HFFc6 (cell line): ENCODE measurements around the gene DPYSL5. TPM values are rescaled to one million over a fixed set of nuclear protein-coding genes. Genes with fewer than 3 reads are reported as not detected.

ENCODE experiments used
- DNase-seq: peaks from one replicate; pipeline ENCODE4 v3.0.0-alpha.2; 2018
- H3K27ac Mint-ChIP-seq: 2 replicates; pipeline ENCODE4 v1.8.0; 2020; ENCODE audit warnings: mild to moderate bottlenecking, mixed read lengths
- H3K27me3 Mint-ChIP-seq: 2 replicates; pipeline ENCODE4 v1.8.0; 2021; ENCODE audit warnings: mild to moderate bottlenecking, moderate library complexity, mixed read lengths; ENCODE audit not compliant: insufficient read depth
- H3K36me3 Mint-ChIP-seq: 2 replicates; pipeline ENCODE4 v1.8.0; 2021; ENCODE audit warnings: low read depth, mixed read lengths
- H3K4me1 Mint-ChIP-seq: 2 replicates; pipeline ENCODE4 v1.8.0; 2020; ENCODE audit warnings: low read depth, mixed read lengths
- H3K4me3 Mint-ChIP-seq: 2 replicates; pipeline ENCODE4 v1.8.0; 2020; ENCODE audit warnings: mild to moderate bottlenecking, moderate library complexity, mixed read lengths
- H3K9me3 Mint-ChIP-seq: 2 replicates; pipeline ENCODE4 v1.8.0; 2020; ENCODE audit warnings: mild to moderate bottlenecking, mixed read lengths
- CTCF ChIP-seq: fragments of 200-600 bp; sonication (generic); IDR thresholded peaks from 2 replicates; pipeline ENCODE4 v1.5.0; 2021; ENCODE audit warnings: antibody characterized with exemption, mild to moderate bottlenecking
- total RNA-seq, 6 experiments: library from RNA; stranded (reverse); fragmentation: NEBNext Ultra II Directional; extraction: Animal tissue kit (Norgen Biotek cat#: 25700); gene quantifications; 2 replicates in 1 of 6; 3 replicates in 5 of 6; pipeline ENCODE4 v1.2.3, GENCODE V29; 2021

The DPYSL5 gene
- total RNA-seq, 6 experiments from 2014 or later, result not detected

- Mint-ChIP-seq H3K4me1 (no peaks in the 10 kb centered on the region), H3K4me3 (no peak overlapping the region), H3K36me3 (no peaks in the 10 kb centered on the region), H3K9me3 (no peaks in the 10 kb centered on the region), H3K27ac (no peak overlapping the region), H3K27me3 (peaks cover 39% of the 10 kb centered on the region)
- no peak for TF ChIP-seq CTCF
- DNase-seq, result no peak
These were observed 88.9 kb downstream of the DPYSL5 start for GRCh38 chr2:26936855-26937254.

- no peak for TF ChIP-seq CTCF
- Mint-ChIP-seq H3K27ac (no peak overlapping the region), H3K4me3 (no peak overlapping the region), H3K27me3 (peaks cover 34% of the 10 kb centered on the region), H3K9me3 (no peaks in the 10 kb centered on the region), H3K4me1 (no peaks in the 10 kb centered on the region), H3K36me3 (no peaks in the 10 kb centered on the region)
- DNase-seq, result no peak
These were observed 90.6 kb downstream of the DPYSL5 start for GRCh38 chr2:26938399-26939118.

- H3K27ac Mint-ChIP-seq, result no peak overlapping the region
- no peaks in the 10 kb centered on the region for H3K9me3 Mint-ChIP-seq
- DNase-seq, result no peak
- no peak for TF ChIP-seq CTCF
- H3K27me3 Mint-ChIP-seq, result peaks cover 23% of the 10 kb centered on the region
- H3K36me3 Mint-ChIP-seq, result no peaks in the 10 kb centered on the region
- H3K4me1 Mint-ChIP-seq, result no peaks in the 10 kb centered on the region
- no peak overlapping the region for H3K4me3 Mint-ChIP-seq
These were observed 92.1 kb downstream of the DPYSL5 start for GRCh38 chr2:26940001-26940400.

GRCh38 chr2:26941486-26941885 lies 93.6 kb downstream of the DPYSL5 start:
- H3K9me3 Mint-ChIP-seq, result no peaks in the 10 kb centered on the region

GRCh38 chr2:26942543-26943295 lies 94.8 kb downstream of the DPYSL5 start:
- H3K4me1 Mint-ChIP-seq, result no peaks in the 10 kb centered on the region
- no peak overlapping the region for H3K27ac Mint-ChIP-seq
- no peak overlapping the region for H3K4me3 Mint-ChIP-seq
- peak; percentile 96 for TF ChIP-seq CTCF
- no peaks in the 10 kb centered on the region for H3K36me3 Mint-ChIP-seq
- peak; percentile 25 for DNase-seq
- no peaks in the 10 kb centered on the region for H3K9me3 Mint-ChIP-seq
- H3K27me3 Mint-ChIP-seq, result peaks cover 22% of the 10 kb centered on the region

More at GRCh38 chr2:26941486-26941885, 93.6 kb downstream of the DPYSL5 start:
- H3K27ac Mint-ChIP-seq, result no peak overlapping the region
- TF ChIP-seq CTCF, result no peak
- no peaks in the 10 kb centered on the region for H3K4me1 Mint-ChIP-seq
- H3K27me3 Mint-ChIP-seq, result peaks cover 21% of the 10 kb centered on the region
- H3K4me3 Mint-ChIP-seq, result no peak overlapping the region
- H3K36me3 Mint-ChIP-seq, result no peaks in the 10 kb centered on the region
- peak; percentile 7 for DNase-seq
